CD14-positive monocyte (primary cell): ENCODE data around the gene EFCAB7. TPM values are rescaled to one million over a fixed set of nuclear protein-coding genes. Genes with fewer than 3 reads are reported as not detected.

Source experiments
- DNase-seq, 3 donors: peaks; one replicate each; pipeline ENCODE4 v3.0.0-alpha.2; 2011 to 2022
- H2AFZ ChIP-seq: 2 replicates; pipeline ENCODE4 v1.6.0; 2012; ENCODE audit warnings: mild to moderate bottlenecking, low read depth, low read length, inconsistent platforms; ENCODE audit not compliant: insufficient read depth, poor library complexity, severe bottlenecking
- H3K27ac ChIP-seq, 2 donors: 1 replicate in 1 of 2; 2 replicates in 1 of 2; pipeline ENCODE4 v1.5.1; 2012 to 2013; ENCODE audit warnings: low read length in 2 of 2, control low read depth in 1 of 2, inconsistent platforms in 1 of 2, low read depth in 1 of 2, mild to moderate bottlenecking in 1 of 2
- H3K27me3 ChIP-seq, 2 donors: one replicate each; pipeline versions ENCODE4 v1.6.0 to v1.6.1; 2011 to 2013; ENCODE audit warnings: low read length in 2 of 2; ENCODE audit not compliant: control insufficient read depth in 2 of 2, insufficient read depth in 2 of 2
- H3K36me3 ChIP-seq, 2 donors: replicated peaks in 1 of 2; 1 replicate in 1 of 2; 2 replicates in 1 of 2; pipeline versions ENCODE4 v1.5.1 to v1.6.1; 2012 to 2013; ENCODE audit warnings: low read length in 2 of 2, control low read depth in 1 of 2, inconsistent platforms in 1 of 2, mild to moderate bottlenecking in 1 of 2; ENCODE audit not compliant: insufficient read depth in 2 of 2, control insufficient read depth in 1 of 2
- H3K4me1 ChIP-seq, 2 donors: 1 replicate in 1 of 2; 2 replicates in 1 of 2; pipeline versions ENCODE4 v1.5.1 to v1.6.1; 2012 to 2013; ENCODE audit warnings: low read length in 2 of 2, control low read depth in 1 of 2, inconsistent platforms in 1 of 2, mild to moderate bottlenecking in 1 of 2, moderate library complexity in 1 of 2; ENCODE audit not compliant: insufficient read depth in 2 of 2, control insufficient read depth in 1 of 2
- H3K4me2 ChIP-seq: replicated peaks from 2 replicates; pipeline ENCODE3; 2012; ENCODE audit warnings: low read length, moderate library complexity, mild to moderate bottlenecking; ENCODE audit not compliant: poor library complexity, severe bottlenecking; ENCODE audit errors: extremely low read depth
- H3K4me3 ChIP-seq, 3 experiments: fragments of 200-600 bp in 1 of 3; sonication (generic) in 1 of 3; replicated peaks in 1 of 3; 1 replicate in 2 of 3; 2 replicates in 1 of 3; pipeline ENCODE4 v1.5.1; 2011 to 2013; ENCODE audit warnings: low read length in 3 of 3, mild to moderate bottlenecking in 3 of 3, control low read depth in 2 of 3, low read depth in 2 of 3, inconsistent platforms in 1 of 3, moderate library complexity in 1 of 3
- H3K79me2 ChIP-seq: 2 replicates; pipeline ENCODE4 v1.6.0; 2012; ENCODE audit warnings: mild to moderate bottlenecking, control low read depth, inconsistent platforms, low read length, moderate library complexity; ENCODE audit not compliant: insufficient read depth
- H3K9ac ChIP-seq: 2 replicates; pipeline ENCODE4 v1.6.0; 2017; ENCODE audit warnings: low read length, mild to moderate bottlenecking; ENCODE audit not compliant: insufficient read depth, poor library complexity, severe bottlenecking
- H3K9me3 ChIP-seq, 2 donors: replicated peaks in 1 of 2; 1 replicate in 1 of 2; 2 replicates in 1 of 2; pipeline versions ENCODE4 v1.5.1 to v1.6.1; 2012 to 2013; ENCODE audit warnings: low read length in 2 of 2, control low read depth in 1 of 2; ENCODE audit not compliant: control insufficient read depth in 1 of 2, insufficient read depth in 1 of 2
- H4K20me1 ChIP-seq: 2 replicates; pipeline ENCODE4 v1.6.0; 2012; ENCODE audit warnings: mild to moderate bottlenecking, low read length, control low read depth, moderate library complexity; ENCODE audit not compliant: insufficient read depth
- H3K27ac Mint-ChIP-seq, 7 donors: one replicate each; pipeline ENCODE4 v1.8.0; 2020; ENCODE audit warnings: mild to moderate bottlenecking in 7 of 7, mixed read lengths in 7 of 7, moderate library complexity in 6 of 7, inconsistent platforms in 2 of 7
- H3K27me3 Mint-ChIP-seq, 3 donors: one replicate each; pipeline ENCODE4 v1.8.0; 2021 to 2022; ENCODE audit warnings: low read depth in 3 of 3, mild to moderate bottlenecking in 3 of 3, mixed read lengths in 3 of 3, moderate library complexity in 3 of 3, inconsistent platforms in 1 of 3
- H3K36me3 Mint-ChIP-seq, 2 donors: one replicate each; pipeline ENCODE4 v1.8.0; 2020; ENCODE audit warnings: mixed read lengths in 2 of 2, inconsistent platforms in 1 of 2, mild to moderate bottlenecking in 1 of 2
- H3K4me1 Mint-ChIP-seq: one replicate; pipeline ENCODE4 v1.8.0; 2020; ENCODE audit warnings: mild to moderate bottlenecking, mixed read lengths
- H3K4me3 Mint-ChIP-seq, 2 donors: one replicate each; pipeline ENCODE4 v1.8.0; 2020; ENCODE audit warnings: mild to moderate bottlenecking in 2 of 2, mixed read lengths in 2 of 2, moderate library complexity in 1 of 2
- H3K9me3 Mint-ChIP-seq, 7 donors: one replicate each; pipeline ENCODE4 v1.8.0; 2020 to 2022; ENCODE audit warnings: mixed read lengths in 7 of 7, mild to moderate bottlenecking in 6 of 7, moderate library complexity in 6 of 7, inconsistent platforms in 2 of 7
- WGBS: methylation state at CpG from one replicate; pipeline ENCODE4 v1.1.5; 2013; ENCODE audit warnings: missing lambda C conversion rate; ENCODE audit not compliant: insufficient coverage; 5-methylcytosine and 5-hydroxymethylcytosine counted together
- intact Hi-C, 2 donors: fragments of 100-400 bp; cut with micrococcal nuclease; formaldehyde crosslinking; loops; one replicate each; pipeline versions ENCODE4 v1.15.0 to v1.15.1; 2023
- polyA plus RNA-seq, 3 donors: library from polyadenylated mRNA; depleted of rRNA in 1 of 3; unstranded in 2 of 3; stranded (reverse) in 1 of 3; fragments of 300-500 nt in 2 of 3; fragments of >200 nt in 1 of 3; fragmentation: Illumina TruSeq in 2 of 3; gene quantifications; 1 replicate in 2 of 3; 2 replicates in 1 of 3; pipeline ENCODE4 v1.2.3, GENCODE V29; 2012 to 2021
- TF ChIP-seq, protein P1 (sequence below): fragments of 200-600 bp; IDR thresholded peaks from one replicate; pipeline ENCODE4 v1.8.0; 2022; ENCODE audit warnings: antibody characterized with exemption, mild to moderate bottlenecking

The EFCAB7 gene
- polyA plus RNA-seq, 3 donors = 0.37 to 2.2 (median 0.92) TPM

DNA sequence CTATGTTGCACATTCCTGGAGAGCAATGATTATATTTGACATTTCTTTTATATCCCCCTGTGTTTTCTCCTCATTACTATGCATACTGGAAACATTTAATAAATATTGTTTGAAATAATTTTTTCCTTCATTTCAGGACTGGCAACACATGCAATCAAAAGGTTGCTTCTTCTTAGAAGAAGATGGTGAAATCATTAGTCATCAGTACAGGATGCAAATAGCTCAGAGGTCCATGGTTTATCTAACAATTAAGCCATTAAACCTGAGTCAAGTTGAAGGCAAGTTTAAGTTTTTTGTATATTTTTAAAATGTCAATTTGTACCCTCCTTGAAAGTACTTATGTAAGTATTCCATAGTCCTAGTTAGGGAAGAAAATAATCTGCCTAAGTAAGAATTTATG is 22.5 kb downstream of the EFCAB7 start:
- no peak overlapping the region for H3K27ac ChIP-seq
- no peak overlapping the region for H3K9ac ChIP-seq
- Mint-ChIP-seq H3K4me1 (no peaks in the 10 kb centered on the region), H3K4me3 (no peak overlapping the region), H3K27me3 (peaks cover 0 to 1% (median 0%) of the 10 kb centered on the region in 3 donors), H3K36me3 (peaks cover 1 to 3% of the 10 kb centered on the region in 2 donors), H3K27ac (peak overlapping the region in 1 of 7 donors; percentile 68), H3K9me3 (no peaks in the 10 kb centered on the region)
- H3K4me3 ChIP-seq = no peak overlapping the region
- TF ChIP-seq, protein P1, sequence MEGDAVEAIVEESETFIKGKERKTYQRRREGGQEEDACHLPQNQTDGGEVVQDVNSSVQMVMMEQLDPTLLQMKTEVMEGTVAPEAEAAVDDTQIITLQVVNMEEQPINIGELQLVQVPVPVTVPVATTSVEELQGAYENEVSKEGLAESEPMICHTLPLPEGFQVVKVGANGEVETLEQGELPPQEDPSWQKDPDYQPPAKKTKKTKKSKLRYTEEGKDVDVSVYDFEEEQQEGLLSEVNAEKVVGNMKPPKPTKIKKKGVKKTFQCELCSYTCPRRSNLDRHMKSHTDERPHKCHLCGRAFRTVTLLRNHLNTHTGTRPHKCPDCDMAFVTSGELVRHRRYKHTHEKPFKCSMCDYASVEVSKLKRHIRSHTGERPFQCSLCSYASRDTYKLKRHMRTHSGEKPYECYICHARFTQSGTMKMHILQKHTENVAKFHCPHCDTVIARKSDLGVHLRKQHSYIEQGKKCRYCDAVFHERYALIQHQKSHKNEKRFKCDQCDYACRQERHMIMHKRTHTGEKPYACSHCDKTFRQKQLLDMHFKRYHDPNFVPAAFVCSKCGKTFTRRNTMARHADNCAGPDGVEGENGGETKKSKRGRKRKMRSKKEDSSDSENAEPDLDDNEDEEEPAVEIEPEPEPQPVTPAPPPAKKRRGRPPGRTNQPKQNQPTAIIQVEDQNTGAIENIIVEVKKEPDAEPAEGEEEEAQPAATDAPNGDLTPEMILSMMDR = no peak
- H4K20me1 ChIP-seq = no peaks in the 10 kb centered on the region
- H3K36me3 ChIP-seq = no peaks in the 10 kb centered on the region
- no peak for DNase-seq
- no peaks in the 10 kb centered on the region for H3K27me3 ChIP-seq
- H3K79me2 ChIP-seq = no peaks in the 10 kb centered on the region
- H3K4me2 ChIP-seq = no peak overlapping the region
- H2AFZ ChIP-seq = no peak overlapping the region
- H3K9me3 ChIP-seq = no peaks in the 10 kb centered on the region
- intact Hi-C loops = no loop called here
- H3K4me1 ChIP-seq = no peaks in the 10 kb centered on the region

DNA sequence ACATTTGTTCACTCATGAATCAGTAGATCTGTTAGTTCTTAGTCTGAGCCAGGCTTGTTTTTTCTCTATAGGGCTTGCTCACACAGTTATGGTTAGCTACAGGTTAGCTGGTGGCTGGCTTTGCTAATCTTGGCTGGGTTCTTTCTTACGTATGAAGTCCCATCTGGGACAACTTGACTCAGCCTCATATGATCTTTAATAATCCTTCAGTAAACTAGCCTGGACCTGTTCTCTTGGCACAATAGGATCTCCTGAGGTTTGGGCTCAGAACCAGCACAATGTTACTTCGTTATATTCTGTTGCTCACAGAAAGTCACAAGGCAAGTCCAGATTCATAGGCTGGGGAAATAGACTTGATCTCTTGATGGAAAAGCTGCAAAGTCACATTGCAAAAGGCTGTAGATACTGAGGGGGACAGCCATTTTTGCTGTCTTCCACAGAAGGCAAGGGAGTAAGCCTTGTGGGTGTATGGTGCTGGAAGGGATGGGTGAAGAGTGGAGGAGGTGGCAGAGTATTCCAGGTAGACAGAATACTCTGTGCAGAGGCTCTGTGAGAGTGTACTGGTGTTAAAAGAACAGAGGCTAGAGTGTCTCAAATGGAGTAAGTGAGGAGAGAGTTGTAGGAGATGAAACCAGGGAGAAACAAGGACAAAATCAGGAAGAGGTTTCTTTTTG is 24.4 kb downstream of the EFCAB7 start:
- TF ChIP-seq, protein P1 = no peak
- Histone ChIP-seq H3K4me3 (no peak overlapping the region), H3K4me1 (no peaks in the 10 kb centered on the region), H3K27me3 (no peaks in the 10 kb centered on the region), H3K9ac (no peak overlapping the region), H3K79me2 (no peaks in the 10 kb centered on the region), H3K27ac (no peak overlapping the region), H3K36me3 (no peaks in the 10 kb centered on the region), H3K9me3 (no peaks in the 10 kb centered on the region), H2AFZ (no peak overlapping the region), H4K20me1 (no peaks in the 10 kb centered on the region), H3K4me2 (no peak overlapping the region)
- WGBS = 100% methylated on average over 2 of the region's 2 CpGs
- H3K36me3 Mint-ChIP-seq = peaks cover 1 to 3% of the 10 kb centered on the region in 2 donors
- no peaks in the 10 kb centered on the region for H3K9me3 Mint-ChIP-seq
- H3K27ac Mint-ChIP-seq = no peak overlapping the region
- intact Hi-C loops = no loop called here
- peaks cover 0 to 1% (median 0%) of the 10 kb centered on the region in 3 donors for H3K27me3 Mint-ChIP-seq
- no peak overlapping the region for H3K4me3 Mint-ChIP-seq
- H3K4me1 Mint-ChIP-seq = no peaks in the 10 kb centered on the region
- no peak for DNase-seq
